Smooth muscle cell of the brain vasculature (primary cell): ENCODE measurements around the gene CHD3.

Experiments used
- DNase-seq: peaks from one replicate; pipeline ENCODE4 v3.0.0-alpha.2; 2012; ENCODE audit warnings: low read depth, low spot score

The CHD3 gene

GRCh38 chr17:7894226-7894625 lies 5.6 kb downstream of the CHD3 start:
- no peak for DNase-seq

- DNase-seq: no peak
These were observed 6.3 kb downstream of the CHD3 start for GRCh38 chr17:7894866-7895265.

GRCh38 chr17:7897090-7897489 lies 8.5 kb downstream of the CHD3 start:
- DNase-seq: no peak

GRCh38 chr17:7897773-7898172 lies 9.2 kb downstream of the CHD3 start:
- DNase-seq: no peak

- DNase-seq: no peak
These were observed 14.8 kb downstream of the CHD3 start for GRCh38 chr17:7903154-7904103.

GRCh38 chr17:7909089-7909488 lies 20.5 kb downstream of the CHD3 start:
- DNase-seq: no peak

- DNase-seq: no peak
These were observed 21.7 kb downstream of the CHD3 start for GRCh38 chr17:7910281-7910680.

GRCh38 chr17:7910711-7911110 lies 22.1 kb downstream of the CHD3 start:
- no peak for DNase-seq

- DNase-seq: no peak
These were observed 22.5 kb downstream of the CHD3 start for GRCh38 chr17:7911116-7911515.

- no peak for DNase-seq
These were observed 24.4 kb downstream of the CHD3 start for GRCh38 chr17:7912927-7913524.

GRCh38 chr17:7915179-7915610 lies 26.6 kb downstream of the CHD3 start:
- DNase-seq: peak; percentile 20

GRCh38 chr17:7915611-7916384 lies 27.2 kb downstream of the CHD3 start, which contains the start of gene RNF227:
TSS of gene RNF227 (minus strand) at chr17:7916289. CDS start at chr17:7916195, 94 bp downstream.
- peak; percentile 84 for DNase-seq

GRCh38 chr17:7916385-7916682 lies 27.7 kb downstream of the CHD3 start:
- DNase-seq: no peak

- no peak for DNase-seq
These were observed 28.2 kb downstream of the CHD3 start for GRCh38 chr17:7916808-7917207.

GRCh38 chr17:7922269-7922844 lies 33.8 kb downstream of the CHD3 start:
- peak; percentile 10 for DNase-seq

- DNase-seq: peak; percentile 32
These were observed 34.4 kb downstream of the CHD3 start for GRCh38 chr17:7922845-7923628.

- no peak for DNase-seq
These were observed 39.0 kb downstream of the CHD3 start for GRCh38 chr17:7927596-7927995.

GRCh38 chr17:7929158-7930023 lies 40.8 kb downstream of the CHD3 start, which contains the start of gene KCNAB3:
TSS of gene KCNAB3 (minus strand) at chr17:7929856. CDS start at chr17:7929435, 421 bp downstream.
- DNase-seq: peak; percentile 24

GRCh38 chr17:7930841-7931631 lies 42.4 kb downstream of the CHD3 start:
- DNase-seq: no peak
